SH-SY5Y (cell line): ENCODE results near the gene PAFAH1B1.

Experiments
- GATA2 ChIP-seq: IDR thresholded peaks from 2 replicates; pipeline ENCODE4 v1.6.1; 2011; ENCODE audit warnings: mild to moderate bottlenecking, low read depth, low read length
- GATA3 ChIP-seq: IDR thresholded peaks from 2 replicates; pipeline ENCODE4 v1.6.1; 2011; ENCODE audit warnings: low read depth, mild to moderate bottlenecking, low read length, moderate library complexity

DNA sequence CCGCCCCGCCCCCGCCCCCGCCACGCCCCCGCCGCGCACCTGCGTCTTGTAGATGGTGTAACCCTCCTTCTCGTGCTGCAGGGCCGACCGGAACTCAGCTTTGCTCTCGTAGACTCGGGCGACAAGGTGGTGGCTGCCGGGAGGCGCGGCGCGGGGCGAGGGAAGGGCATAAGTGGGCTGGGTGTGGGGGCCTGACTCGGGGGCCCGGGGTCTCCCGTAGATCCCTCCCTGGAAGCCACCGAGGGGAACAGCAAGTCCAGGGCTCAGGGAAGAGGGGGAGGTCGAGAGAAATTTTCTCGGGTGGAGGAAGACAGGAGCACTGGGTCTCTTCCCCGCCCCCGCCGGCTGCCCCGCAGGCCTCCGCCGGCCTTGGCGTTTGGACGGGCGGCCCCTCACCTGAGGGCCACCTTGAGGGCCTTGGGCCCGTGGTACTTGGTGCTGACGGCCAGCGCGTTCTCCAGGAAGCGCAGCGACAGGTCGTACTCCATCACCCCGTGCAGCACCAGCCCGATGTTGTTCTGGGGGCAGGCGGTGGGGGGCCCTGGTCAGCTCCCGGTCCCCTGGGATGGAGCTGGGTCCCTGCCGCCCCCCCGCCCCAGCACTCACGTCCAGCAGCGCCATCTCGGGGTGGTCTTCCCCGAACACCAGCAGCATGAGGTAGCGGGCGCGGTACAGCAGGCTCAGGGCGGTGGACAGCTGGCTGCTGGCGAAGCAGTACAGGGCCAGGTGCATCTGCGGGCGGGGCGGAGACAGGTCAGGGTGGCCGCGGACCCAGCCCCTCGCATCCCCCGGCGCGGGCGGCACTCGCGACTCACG is 98.7 kb downstream of the PAFAH1B1 start:
- TF ChIP-seq GATA2 (no peak), GATA3 (no peak)
